Peyer's patch (tissue), 4 donors: ENCODE data around the gene STAT6. TPM values are rescaled to one million over a fixed set of nuclear protein-coding genes. Genes with fewer than 3 reads are reported as not detected.

Experiments
- DNase-seq, 3 donors: peaks; one replicate each; pipeline ENCODE4 v3.0.0-alpha.2; 2017 to 2019
- H3K27ac ChIP-seq, 4 donors: fragments of 200-600 bp; sonication (generic); one replicate each; pipeline ENCODE4 v1.5.1; 2016 to 2019
- H3K27me3 ChIP-seq, 2 donors: fragments of 200-600 bp; sonication (generic); one replicate each; pipeline ENCODE4 v1.5.1; 2019
- H3K36me3 ChIP-seq, 3 donors: fragments of 200-600 bp; sonication (generic); one replicate each; pipeline ENCODE4 v1.5.1; 2016 to 2019
- H3K4me1 ChIP-seq, 4 donors: fragments of 200-600 bp; sonication (generic); one replicate each; pipeline ENCODE4 v1.5.1; 2016 to 2019
- H3K4me3 ChIP-seq, 4 donors: fragments of 200-600 bp; sonication (generic); 1 replicate in 3 of 4; 2 replicates in 1 of 4; pipeline ENCODE4 v1.5.1; 2016 to 2019; ENCODE audit warnings: mild to moderate bottlenecking in 1 of 4
- H3K9me3 ChIP-seq, 4 donors: fragments of 200-600 bp; sonication (generic); one replicate each; pipeline ENCODE4 v1.5.1; 2016 to 2019; ENCODE audit warnings: mild to moderate bottlenecking in 1 of 4
- POLR2A ChIP-seq, 2 donors: fragments of 450-650 bp; IDR thresholded peaks; one replicate each; pipeline ENCODE4 v1.5.1; 2017; ENCODE audit warnings: antibody characterized with exemption in 2 of 2, mild to moderate bottlenecking in 2 of 2, moderate library complexity in 2 of 2
- total RNA-seq, 4 donors: library from RNA; depleted of rRNA; stranded (reverse); fragments of >200 nt; gene quantifications; one replicate each; pipeline ENCODE4 v1.1.0, GENCODE V29; 2016
- TF ChIP-seq, protein P1 (sequence below), 6 experiments: fragments of 450-650 bp in 4 of 6; fragments of 200-600 bp in 2 of 6; sonication (generic) in 1 of 6; IDR thresholded peaks; one replicate each; pipeline ENCODE4 v1.5.1; 2017 to 2019; ENCODE audit warnings: antibody characterized with exemption in 6 of 6, mild to moderate bottlenecking in 3 of 6, moderate library complexity in 1 of 6

STAT6 gene
- total RNA-seq, 4 donors from 2014 or later = 278 to 416 (median 382) TPM

DNA sequence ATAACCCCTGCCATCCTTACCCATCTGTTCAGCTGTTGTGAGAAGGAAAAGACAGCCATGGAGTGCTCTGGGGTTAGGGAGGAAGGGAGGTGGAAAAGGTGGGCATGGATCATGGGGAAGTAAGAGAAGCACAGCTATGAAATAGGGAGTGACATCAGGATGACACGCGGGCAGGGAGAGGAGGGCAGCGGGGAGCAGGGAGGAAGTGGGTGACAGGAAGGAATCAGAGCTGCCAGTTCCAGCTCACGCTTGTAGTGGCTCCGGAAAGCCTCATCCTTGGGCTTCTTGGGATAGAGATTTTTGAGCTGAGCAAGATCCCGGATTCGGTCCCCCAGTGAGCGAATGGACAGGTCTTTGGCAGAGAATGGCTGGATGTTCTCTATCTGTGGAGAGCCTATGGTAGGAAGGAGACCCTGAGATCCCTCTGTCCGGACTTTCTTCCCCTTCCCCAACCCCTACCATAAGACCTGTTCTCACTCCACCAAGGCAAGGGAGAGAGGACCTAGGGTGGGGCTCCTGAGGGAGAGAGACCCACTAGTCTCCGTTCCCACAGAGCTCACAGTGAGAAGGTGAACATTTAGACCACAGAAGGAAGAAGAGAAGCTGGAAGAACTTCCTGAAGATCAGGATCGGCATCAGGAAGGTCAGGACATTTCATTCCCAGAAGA, 12.0 kb downstream of the STAT6 start:
- Histone ChIP-seq H3K27me3 (no peaks in the 10 kb centered on the region), H3K36me3 (peaks cover 0 to 81% (median 0%) of the 10 kb centered on the region in 3 donors), H3K27ac (no peak overlapping the region), H3K4me3 (no peak overlapping the region), H3K9me3 (no peaks in the 10 kb centered on the region), H3K4me1 (peaks cover 0 to 42% (median 2%) of the 10 kb centered on the region in 4 donors)
- DNase-seq = no peak
- TF ChIP-seq POLR2A (IDR thresholded peaks at IDR 0.05) = no peak
- TF ChIP-seq, protein P1, sequence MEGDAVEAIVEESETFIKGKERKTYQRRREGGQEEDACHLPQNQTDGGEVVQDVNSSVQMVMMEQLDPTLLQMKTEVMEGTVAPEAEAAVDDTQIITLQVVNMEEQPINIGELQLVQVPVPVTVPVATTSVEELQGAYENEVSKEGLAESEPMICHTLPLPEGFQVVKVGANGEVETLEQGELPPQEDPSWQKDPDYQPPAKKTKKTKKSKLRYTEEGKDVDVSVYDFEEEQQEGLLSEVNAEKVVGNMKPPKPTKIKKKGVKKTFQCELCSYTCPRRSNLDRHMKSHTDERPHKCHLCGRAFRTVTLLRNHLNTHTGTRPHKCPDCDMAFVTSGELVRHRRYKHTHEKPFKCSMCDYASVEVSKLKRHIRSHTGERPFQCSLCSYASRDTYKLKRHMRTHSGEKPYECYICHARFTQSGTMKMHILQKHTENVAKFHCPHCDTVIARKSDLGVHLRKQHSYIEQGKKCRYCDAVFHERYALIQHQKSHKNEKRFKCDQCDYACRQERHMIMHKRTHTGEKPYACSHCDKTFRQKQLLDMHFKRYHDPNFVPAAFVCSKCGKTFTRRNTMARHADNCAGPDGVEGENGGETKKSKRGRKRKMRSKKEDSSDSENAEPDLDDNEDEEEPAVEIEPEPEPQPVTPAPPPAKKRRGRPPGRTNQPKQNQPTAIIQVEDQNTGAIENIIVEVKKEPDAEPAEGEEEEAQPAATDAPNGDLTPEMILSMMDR (IDR thresholded peaks at IDR 0.05) = no peak

DNA sequence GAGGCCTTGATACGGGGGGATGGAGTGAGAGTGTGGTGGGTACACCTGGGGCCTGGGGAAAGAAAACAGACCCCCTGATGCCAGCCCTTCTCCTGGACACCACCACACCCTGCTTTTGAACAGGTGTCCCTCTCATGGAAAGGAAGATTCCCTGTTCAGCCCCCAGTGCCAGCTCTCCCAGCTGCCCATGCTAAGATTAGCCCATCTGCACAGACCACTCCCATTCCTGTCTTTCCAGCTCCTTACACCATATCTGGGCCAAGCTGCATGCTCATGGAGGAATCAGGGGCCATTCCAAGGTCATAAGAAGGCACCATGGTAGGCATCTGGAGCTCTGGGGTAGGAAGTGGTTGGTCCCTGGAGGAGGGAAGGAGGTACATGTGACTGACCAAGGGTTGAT, 12.6 kb downstream of the STAT6 start:
- Histone ChIP-seq H3K27ac (no peak overlapping the region), H3K4me3 (no peak overlapping the region), H3K4me1 (peaks cover 0 to 45% (median 6%) of the 10 kb centered on the region in 4 donors), H3K9me3 (no peaks in the 10 kb centered on the region), H3K27me3 (no peaks in the 10 kb centered on the region), H3K36me3 (peaks cover 0 to 76% (median 0%) of the 10 kb centered on the region in 3 donors)
- no peak for DNase-seq
- TF ChIP-seq, protein P1 (IDR thresholded peaks at IDR 0.05) = no peak
- TF ChIP-seq POLR2A (IDR thresholded peaks at IDR 0.05) = no peak

DNA sequence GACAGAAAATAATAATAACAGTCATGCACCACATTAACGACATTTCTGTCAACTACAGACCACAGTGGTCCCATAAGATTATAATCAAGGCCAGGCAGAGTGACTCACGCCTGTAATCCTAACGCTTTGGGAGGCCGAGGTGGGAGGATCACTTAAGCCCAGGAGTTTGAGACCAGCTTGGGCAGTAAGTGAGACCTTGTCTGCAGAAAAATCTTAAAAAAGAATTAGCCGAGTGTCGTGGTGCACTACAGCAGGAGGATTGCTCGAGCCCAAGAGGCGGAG, 13.7 kb downstream of the STAT6 start:
- Histone ChIP-seq H3K4me3 (no peak overlapping the region), H3K36me3 (peaks cover 0 to 83% (median 0%) of the 10 kb centered on the region in 3 donors), H3K27me3 (no peaks in the 10 kb centered on the region), H3K9me3 (no peaks in the 10 kb centered on the region), H3K4me1 (peaks cover 0 to 45% (median 13%) of the 10 kb centered on the region in 4 donors), H3K27ac (peak overlapping the region in 1 of 4 donors; percentile 46)
- no peak for TF ChIP-seq POLR2A (IDR thresholded peaks at IDR 0.05)
- TF ChIP-seq, protein P1 (IDR thresholded peaks at IDR 0.05) = no peak
- DNase-seq = no peak

- no peak overlapping the region for H3K4me3 ChIP-seq
- peaks cover 0 to 45% (median 13%) of the 10 kb centered on the region in 4 donors for H3K4me1 ChIP-seq
- TF ChIP-seq POLR2A (IDR thresholded peaks at IDR 0.05) = no peak
- TF ChIP-seq, protein P1 (IDR thresholded peaks at IDR 0.05) = no peak
- no peaks in the 10 kb centered on the region for H3K9me3 ChIP-seq
- H3K36me3 ChIP-seq = peaks cover 0 to 83% (median 0%) of the 10 kb centered on the region in 3 donors
- no peaks in the 10 kb centered on the region for H3K27me3 ChIP-seq
- H3K27ac ChIP-seq = peak overlapping the region in 1 of 4 donors; percentile 46
- DNase-seq = no peak
These were observed 14.2 kb downstream of the STAT6 start for GRCh38 chr12:57096748-57097553.

DNA sequence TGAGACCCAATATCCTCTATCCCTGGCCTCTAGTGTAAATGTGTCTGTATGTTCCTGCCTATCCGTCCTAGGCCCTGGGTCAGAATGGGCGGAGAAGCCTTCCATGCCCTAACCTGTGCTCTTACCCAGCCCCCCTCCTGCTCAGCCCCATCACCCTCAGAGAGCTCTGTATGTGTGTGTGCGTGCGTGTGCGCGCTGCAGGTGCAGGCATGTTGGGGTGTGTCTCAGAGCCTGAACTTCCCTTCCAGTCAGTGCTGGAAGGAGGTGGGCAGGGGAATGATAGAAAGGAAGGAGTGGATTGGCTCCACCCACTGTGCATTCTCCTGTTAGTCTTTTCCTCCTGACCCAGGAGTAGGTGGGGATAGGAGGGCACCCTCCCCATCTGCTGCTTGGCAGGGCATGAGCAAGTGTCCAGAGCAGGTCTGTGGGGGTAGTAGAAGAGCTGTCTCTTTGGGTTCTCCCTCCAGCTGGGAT, 15.0 kb downstream of the STAT6 start:
- Histone ChIP-seq H3K4me3 (no peak overlapping the region), H3K36me3 (peaks cover 0 to 80% (median 0%) of the 10 kb centered on the region in 3 donors), H3K9me3 (no peaks in the 10 kb centered on the region), H3K27ac (peak overlapping the region in 1 of 4 donors; percentile 46), H3K27me3 (no peaks in the 10 kb centered on the region), H3K4me1 (peaks cover 0 to 47% (median 15%) of the 10 kb centered on the region in 4 donors)
- TF ChIP-seq, protein P1 (IDR thresholded peaks at IDR 0.05) = no peak
- no peak for TF ChIP-seq POLR2A (IDR thresholded peaks at IDR 0.05)
- no peak for DNase-seq
